Suppressor macrophage treated with lipopolysaccharide for 4 hours (primary cell): ENCODE data around the gene EDN2.

Experiments
- DNase-seq: peaks from one replicate; pipeline ENCODE4 v3.0.0-alpha.2; 2020

The EDN2 gene

GRCh38 chr1:41482001-41482765 is 2.3 kb downstream of the EDN2 start:
- no peak for DNase-seq

GRCh38 chr1:41481109-41481775 is 3.2 kb downstream of the EDN2 start:
- no peak for DNase-seq

GRCh38 chr1:41480204-41481108 is 4.0 kb downstream of the EDN2 start:
- DNase-seq, result no peak

GRCh38 chr1:41479808-41480160 is 4.7 kb downstream of the EDN2 start:
- no peak for DNase-seq

- DNase-seq, result no peak
These were observed 5.3 kb downstream of the EDN2 start for GRCh38 chr1:41479000-41479807.

GRCh38 chr1:41478118-41478748 is 6.2 kb downstream of the EDN2 start:
- no peak for DNase-seq

- no peak for DNase-seq
These were observed 7.6 kb downstream of the EDN2 start for GRCh38 chr1:41476807-41477361.

- no peak for DNase-seq
These were observed 8.5 kb downstream of the EDN2 start for GRCh38 chr1:41475859-41476567.

- no peak for DNase-seq
These were observed 9.1 kb downstream of the EDN2 start for GRCh38 chr1:41475346-41475745.

GRCh38 chr1:41474490-41475271 is 9.8 kb downstream of the EDN2 start:
- DNase-seq, result no peak

- no peak for DNase-seq
These were observed 10.6 kb downstream of the EDN2 start for GRCh38 chr1:41473738-41474362.

GRCh38 chr1:41471658-41472057 is 12.8 kb downstream of the EDN2 start:
- DNase-seq, result no peak

- no peak for DNase-seq
These were observed 14.8 kb downstream of the EDN2 start for GRCh38 chr1:41469706-41470105.

GRCh38 chr1:41468122-41468762 is 16.2 kb downstream of the EDN2 start:
- no peak for DNase-seq

GRCh38 chr1:41467673-41468072 is 16.8 kb downstream of the EDN2 start:
- DNase-seq, result no peak

- DNase-seq, result no peak
These were observed 18.3 kb downstream of the EDN2 start for GRCh38 chr1:41466146-41466545.

GRCh38 chr1:41465741-41466140 is 18.7 kb downstream of the EDN2 start:
- DNase-seq, result no peak

GRCh38 chr1:41464885-41465284 is 19.6 kb downstream of the EDN2 start:
- DNase-seq, result no peak

- no peak for DNase-seq
These were observed 21.0 kb downstream of the EDN2 start for GRCh38 chr1:41463516-41463915.

GRCh38 chr1:41462680-41463004 is 21.8 kb downstream of the EDN2 start:
- no peak for DNase-seq
